Vagina (tissue), 2 donors: ENCODE data around the gene MAPK6. TPM values are rescaled to one million over a fixed set of nuclear protein-coding genes. Genes with fewer than 3 reads are reported as not detected.
A peak's percentile ranks its signal among the peaks of the same experiment; 100 is the strongest.

ENCODE experiments used
- DNase-seq, 2 donors: peaks; one replicate each; pipeline ENCODE4 v3.0.0-alpha.2; 2017; ENCODE audit errors: extremely low spot score in 2 of 2
- H3K27ac ChIP-seq: fragments of 200-600 bp; sonication (generic); one replicate; pipeline ENCODE4 v1.5.1; 2019
- H3K27me3 ChIP-seq: fragments of 200-600 bp; sonication (generic); one replicate; pipeline ENCODE4 v1.5.1; 2019
- H3K36me3 ChIP-seq, 2 donors: fragments of 200-600 bp; sonication (generic); one replicate each; pipeline ENCODE4 v1.5.1; 2017 to 2019
- H3K4me1 ChIP-seq: fragments of 200-600 bp; sonication (generic); one replicate; pipeline ENCODE4 v1.5.1; 2019
- H3K4me3 ChIP-seq, 2 donors: fragments of 200-600 bp; sonication (generic); 1 replicate in 1 of 2; 2 replicates in 1 of 2; pipeline ENCODE4 v1.5.1; 2016 to 2019
- H3K9me3 ChIP-seq: fragments of 200-600 bp; sonication (generic); one replicate; pipeline ENCODE4 v1.5.1; 2019
- POLR2A ChIP-seq, 2 donors: fragments of 450-650 bp; IDR thresholded peaks; one replicate each; pipeline ENCODE4 v1.6.1; 2017; ENCODE audit warnings: antibody characterized with exemption in 2 of 2, mild to moderate bottlenecking in 2 of 2, moderate library complexity in 2 of 2
- POLR2AphosphoS5 ChIP-seq, 2 donors: sonication (generic); formaldehyde crosslinking; IDR thresholded peaks; one replicate each; pipeline ENCODE4 v1.9.0; 2017; ENCODE audit warnings: antibody characterized with exemption in 2 of 2, mild to moderate bottlenecking in 2 of 2, low read depth in 1 of 2; ENCODE audit not compliant: insufficient read depth in 1 of 2
- intact Hi-C: fragments of 100-400 bp; cut with DNase I; formaldehyde crosslinking; loops from one replicate; pipeline ENCODE4 v1.15.1; 2023
- total RNA-seq: library from RNA; depleted of rRNA; stranded (reverse); fragments of >200 nt; gene quantifications from one replicate; pipeline ENCODE4 v1.2.3, GENCODE V29; 2016
- TF ChIP-seq, protein P1 (sequence below), 3 experiments: fragments of 450-650 bp in 2 of 3; fragments of 200-600 bp in 1 of 3; sonication (generic) in 1 of 3; IDR thresholded peaks; one replicate each; pipeline ENCODE4 v1.5.1; 2017 to 2019; ENCODE audit warnings: antibody characterized with exemption in 3 of 3, mild to moderate bottlenecking in 2 of 3, moderate library complexity in 2 of 3

The MAPK6 gene
- total RNA-seq, 1 donor from 2014 or later, result 41.0 TPM

DNA sequence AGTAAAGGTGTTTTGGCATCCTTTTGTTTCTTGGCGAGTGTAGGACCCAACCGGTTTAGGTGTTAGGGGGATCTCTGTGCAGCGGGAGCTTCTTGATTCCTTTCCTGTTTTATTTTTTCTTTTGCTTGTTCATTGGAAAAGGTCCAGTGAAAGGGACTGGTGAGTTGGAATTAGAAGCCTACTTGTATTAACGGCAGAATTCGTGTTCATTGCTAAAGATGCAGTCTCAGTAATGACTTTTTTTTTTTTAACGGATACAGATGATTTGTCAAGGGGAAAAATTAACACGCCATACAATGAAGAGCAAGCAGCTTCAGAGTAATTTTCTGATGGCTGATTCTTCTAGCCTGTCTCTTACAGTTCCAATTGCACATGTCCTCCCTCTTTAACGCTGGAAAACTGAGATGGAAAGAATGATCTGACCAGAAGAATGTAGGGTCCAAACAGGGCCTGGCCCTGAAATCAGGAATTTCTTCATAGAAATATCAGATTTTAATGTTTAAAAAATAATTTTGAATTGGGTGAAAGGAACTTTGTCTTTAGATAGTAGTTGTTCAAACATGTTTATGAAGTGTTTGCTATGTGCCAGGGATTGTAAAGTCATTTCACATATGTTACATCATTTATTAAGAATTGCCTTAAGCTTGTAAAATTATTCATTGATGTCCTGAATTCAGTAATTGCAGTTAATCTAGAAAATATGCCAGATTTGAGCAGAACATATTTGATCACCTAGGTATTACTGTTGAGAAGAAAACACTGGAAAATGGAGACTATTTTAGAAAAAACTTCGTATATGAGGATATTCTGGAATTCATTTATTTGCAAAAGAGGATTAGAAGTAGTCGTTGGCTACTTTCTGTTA lies 1.4 kb downstream of the MAPK6 start:
- H3K27me3 ChIP-seq, result no peaks in the 10 kb centered on the region
- H3K4me1 ChIP-seq, result peaks cover 50% of the 10 kb centered on the region
- no peaks in the 10 kb centered on the region for H3K36me3 ChIP-seq
- no peaks in the 10 kb centered on the region for H3K9me3 ChIP-seq
- peak overlapping the region; percentile 50 to 64 for H3K4me3 ChIP-seq
- peak in 1 of 2 donors; percentile 90 for DNase-seq
- H3K27ac ChIP-seq, result peak overlapping the region; percentile 90
- TF ChIP-seq, protein P1, sequence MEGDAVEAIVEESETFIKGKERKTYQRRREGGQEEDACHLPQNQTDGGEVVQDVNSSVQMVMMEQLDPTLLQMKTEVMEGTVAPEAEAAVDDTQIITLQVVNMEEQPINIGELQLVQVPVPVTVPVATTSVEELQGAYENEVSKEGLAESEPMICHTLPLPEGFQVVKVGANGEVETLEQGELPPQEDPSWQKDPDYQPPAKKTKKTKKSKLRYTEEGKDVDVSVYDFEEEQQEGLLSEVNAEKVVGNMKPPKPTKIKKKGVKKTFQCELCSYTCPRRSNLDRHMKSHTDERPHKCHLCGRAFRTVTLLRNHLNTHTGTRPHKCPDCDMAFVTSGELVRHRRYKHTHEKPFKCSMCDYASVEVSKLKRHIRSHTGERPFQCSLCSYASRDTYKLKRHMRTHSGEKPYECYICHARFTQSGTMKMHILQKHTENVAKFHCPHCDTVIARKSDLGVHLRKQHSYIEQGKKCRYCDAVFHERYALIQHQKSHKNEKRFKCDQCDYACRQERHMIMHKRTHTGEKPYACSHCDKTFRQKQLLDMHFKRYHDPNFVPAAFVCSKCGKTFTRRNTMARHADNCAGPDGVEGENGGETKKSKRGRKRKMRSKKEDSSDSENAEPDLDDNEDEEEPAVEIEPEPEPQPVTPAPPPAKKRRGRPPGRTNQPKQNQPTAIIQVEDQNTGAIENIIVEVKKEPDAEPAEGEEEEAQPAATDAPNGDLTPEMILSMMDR (IDR thresholded peaks at IDR 0.05), result no peak
- TF ChIP-seq POLR2AphosphoS5 (IDR thresholded peaks at IDR 0.05; ENCODE audit: insufficient read depth in 1 of 2, low read depth in 1 of 2), result peak in 1 of 2 donors; percentile 5
- intact Hi-C loops, result no loop called here

DNA sequence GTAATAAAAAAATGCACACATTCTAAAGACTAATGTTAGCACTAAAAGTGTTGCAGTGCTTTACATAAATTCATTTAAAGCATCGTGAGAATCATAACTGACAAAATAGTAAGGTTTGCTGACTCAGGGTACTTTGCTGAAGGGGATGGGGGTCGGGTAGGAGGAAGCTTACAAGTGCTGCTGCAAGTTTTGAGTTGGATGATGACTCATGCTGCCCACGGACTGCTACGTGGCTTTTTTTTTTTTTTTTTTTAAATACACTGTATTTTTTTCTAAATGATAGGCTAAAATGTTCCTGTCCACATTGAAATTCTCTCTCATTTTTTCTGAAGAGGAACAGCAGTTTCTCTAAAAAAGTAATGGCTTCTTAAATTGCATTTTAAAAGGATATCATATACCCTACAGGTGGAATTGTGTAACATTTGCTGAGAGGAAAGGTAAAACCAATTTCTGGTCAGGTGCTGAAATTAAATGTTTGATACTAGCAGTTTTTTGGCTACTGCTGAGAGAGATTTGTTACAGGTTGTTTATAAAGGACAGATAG lies 2.2 kb downstream of the MAPK6 start:
- no peak for DNase-seq
- peak overlapping the region; percentile 90 for H3K27ac ChIP-seq
- TF ChIP-seq, protein P1 (IDR thresholded peaks at IDR 0.05), result no peak
- TF ChIP-seq POLR2AphosphoS5 (IDR thresholded peaks at IDR 0.05; ENCODE audit: insufficient read depth in 1 of 2, low read depth in 1 of 2), result peak in 1 of 2 donors; percentile 51
- TF ChIP-seq POLR2A (IDR thresholded peaks at IDR 0.05), result no peak
- intact Hi-C loops, result no loop called here
- no peaks in the 10 kb centered on the region for H3K27me3 ChIP-seq
- H3K9me3 ChIP-seq, result no peaks in the 10 kb centered on the region
- peaks cover 50% of the 10 kb centered on the region for H3K4me1 ChIP-seq
- peak overlapping the region; percentile 50 to 64 for H3K4me3 ChIP-seq
- H3K36me3 ChIP-seq, result no peaks in the 10 kb centered on the region

DNA sequence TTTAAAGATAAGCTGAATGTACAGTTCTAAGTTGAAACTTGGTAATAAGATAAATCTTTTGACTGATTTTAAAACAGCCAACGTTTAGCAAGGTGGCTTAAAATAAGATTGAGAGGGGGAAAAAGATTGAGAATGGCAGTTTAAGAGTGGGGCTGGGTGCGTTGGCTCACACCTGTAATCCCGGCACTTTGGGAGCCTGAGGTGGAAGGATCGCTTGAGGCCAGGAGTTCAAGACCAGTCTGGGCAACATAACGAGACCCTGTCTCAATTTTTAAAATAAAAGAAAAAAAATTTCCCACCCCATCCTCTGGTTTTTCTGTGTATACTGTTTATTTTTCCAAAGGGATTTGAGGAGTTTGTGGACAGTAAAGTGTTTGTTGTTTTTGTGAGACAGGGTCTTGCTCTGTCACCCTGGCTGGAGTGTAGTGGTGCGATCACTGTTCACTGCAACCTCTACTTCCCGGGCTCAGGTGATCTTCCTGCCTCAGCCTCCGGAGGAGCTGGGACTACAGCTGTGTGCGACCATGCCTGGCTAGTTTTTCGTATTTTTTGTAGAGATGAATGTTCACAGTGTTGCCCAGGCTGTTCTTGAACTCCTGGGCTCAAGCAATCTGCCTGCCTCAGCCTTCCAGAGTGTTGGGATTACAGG lies 3.0 kb downstream of the MAPK6 start:
- Histone ChIP-seq H3K9me3 (no peaks in the 10 kb centered on the region), H3K36me3 (no peaks in the 10 kb centered on the region), H3K4me3 (peak overlapping the region in 1 of 2 donors; percentile 64), H3K4me1 (peaks cover 50% of the 10 kb centered on the region), H3K27ac (peak overlapping the region; percentile 90), H3K27me3 (no peaks in the 10 kb centered on the region)
- no peak for DNase-seq
- TF ChIP-seq, protein P1 (IDR thresholded peaks at IDR 0.05), result no peak
- no peak for TF ChIP-seq POLR2AphosphoS5 (IDR thresholded peaks at IDR 0.05; ENCODE audit: insufficient read depth in 1 of 2, low read depth in 1 of 2)
- no peak for TF ChIP-seq POLR2A (IDR thresholded peaks at IDR 0.05)
- intact Hi-C loops, result no loop called here

DNA sequence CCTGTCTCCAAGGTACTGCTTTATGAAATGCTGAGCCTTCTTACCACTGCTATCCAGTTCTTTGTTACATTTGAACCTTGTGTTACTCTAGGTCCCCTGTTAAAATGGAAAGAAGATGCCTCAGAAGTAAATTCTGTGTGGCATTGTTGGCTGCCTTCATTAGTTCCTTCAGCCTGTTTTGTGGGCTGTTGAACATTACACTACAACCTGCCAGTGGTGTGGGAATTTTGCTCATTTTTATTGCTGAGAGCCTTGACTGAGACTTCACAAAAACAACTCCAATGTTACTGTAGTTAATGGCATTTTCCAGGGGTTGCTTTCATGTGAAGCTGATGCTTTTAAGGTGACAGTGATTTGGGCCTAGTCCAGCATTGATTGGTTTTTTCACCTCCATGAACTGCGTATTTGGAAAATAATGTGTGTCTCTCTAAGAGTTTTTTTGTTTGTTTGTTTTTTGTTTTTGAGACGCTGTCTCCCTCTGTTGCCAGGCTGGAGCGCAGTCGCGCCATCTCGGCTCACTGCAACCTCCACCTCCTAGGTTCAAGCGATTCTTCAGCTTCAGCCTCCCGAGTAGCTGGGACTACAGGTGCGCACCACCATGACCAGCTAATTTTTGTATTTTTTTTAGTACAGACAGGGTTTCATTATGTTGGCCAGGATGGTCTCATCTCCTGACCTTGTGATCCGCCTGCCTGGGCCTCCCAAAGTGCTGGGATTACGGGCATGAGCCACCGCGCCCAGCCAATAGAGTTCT lies 4.3 kb downstream of the MAPK6 start:
- intact Hi-C loops, result no loop called here
- no peaks in the 10 kb centered on the region for H3K27me3 ChIP-seq
- no peaks in the 10 kb centered on the region for H3K9me3 ChIP-seq
- peak overlapping the region in 1 of 2 donors; percentile 64 for H3K4me3 ChIP-seq
- H3K4me1 ChIP-seq, result peaks cover 49% of the 10 kb centered on the region
- no peak for TF ChIP-seq POLR2A (IDR thresholded peaks at IDR 0.05)
- TF ChIP-seq POLR2AphosphoS5 (IDR thresholded peaks at IDR 0.05; ENCODE audit: insufficient read depth in 1 of 2, low read depth in 1 of 2), result no peak
- TF ChIP-seq, protein P1 (IDR thresholded peaks at IDR 0.05), result no peak
- no peak for DNase-seq
- H3K27ac ChIP-seq, result peak overlapping the region; percentile 90
- no peaks in the 10 kb centered on the region for H3K36me3 ChIP-seq
